ENCODE measurements around the gene OR10AD1.

GRCh38 chr12:48183091-48183875, 19.8 kb downstream of the OR10AD1 start, which contains the start of gene CCDC184:
- TF ChIP-seq CTCF (IDR thresholded peaks at IDR 0.05) (peak in 3 of 6 experiments; percentile 7 to 32 (median 26)), POLR2A (IDR thresholded peaks at IDR 0.05) (no peak)

Data from Peyer's patch (tissue), 4 donors.